ENCODE results near the gene IQCN.

Gene IQCN

DNA sequence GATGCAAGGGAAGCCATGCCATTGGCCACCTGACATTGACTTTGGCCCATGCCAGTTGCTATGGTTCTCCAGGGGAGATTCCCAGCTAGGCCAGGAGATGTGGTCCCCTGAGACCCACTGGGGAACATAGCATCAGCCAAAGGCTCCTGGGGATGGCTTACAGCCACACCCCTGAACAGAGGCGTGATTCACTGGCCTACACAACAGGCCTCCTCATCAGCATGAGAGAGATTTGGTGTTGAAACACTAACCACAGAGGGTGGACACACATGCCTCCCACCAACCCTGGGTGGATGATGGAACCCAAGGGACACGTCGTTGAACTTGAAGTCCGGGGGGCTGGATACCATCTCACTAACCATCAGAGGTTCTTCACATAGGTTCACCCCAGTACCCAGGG lies 14.4 kb downstream of the IQCN start:
- Histone ChIP-seq H2BK12ac (ENCODE audit: low read length) (no peak overlapping the region), H2BK15ac (ENCODE audit: low read length) (no peak overlapping the region), H2BK5ac (ENCODE audit: low read length) (no peak overlapping the region), H3K9ac (ENCODE audit: low read depth, low read length, poor library complexity) (no peak overlapping the region), H3K4ac (ENCODE audit: low read length) (no peak overlapping the region), H3K4me1 (ENCODE audit: control insufficient read depth in 2 of 2, insufficient read depth in 1 of 2, low read depth in 1 of 2, low read length in 2 of 2) (peaks cover 0 to 3% of the 10 kb centered on the region in 2 donors), H4K8ac (ENCODE audit: low read depth, low read length) (no peak overlapping the region), H3K79me1 (ENCODE audit: low read depth, low read length) (peaks cover 1% of the 10 kb centered on the region), H3K14ac (ENCODE audit: low read length) (no peak overlapping the region), H2AK5ac (ENCODE audit: low read depth, low read length) (no peak overlapping the region), H2AFZ (ENCODE audit: low read length) (no peak overlapping the region), H3K9me3 (replicated peaks in 1 of 2; ENCODE audit: control insufficient read depth in 2 of 2, insufficient read depth in 1 of 2, low read depth in 1 of 2, low read length in 2 of 2) (peaks cover 0 to 2% of the 10 kb centered on the region in 2 donors), H3K27me3 (ENCODE audit: control insufficient read depth in 3 of 3, insufficient read depth in 3 of 3, low read depth in 1 of 3, low read length in 3 of 3) (peaks cover 0 to 11% (median 4%) of the 10 kb centered on the region in 3 experiments), H2BK120ac (ENCODE audit: low read depth, low read length) (no peak overlapping the region), H3K36me3 (replicated peaks in 1 of 2; ENCODE audit: control insufficient read depth in 2 of 2, insufficient read depth in 2 of 2, low read length in 2 of 2) (peaks cover 0 to 9% of the 10 kb centered on the region in 2 donors), H3K18ac (ENCODE audit: low read length) (no peak overlapping the region), H3K23ac (ENCODE audit: low read depth, low read length, poor library complexity) (peak overlapping the region; percentile 49), H3K27ac (replicated peaks; ENCODE audit: low read length) (no peak overlapping the region), H3K4me2 (ENCODE audit: insufficient read depth, low read length, poor library complexity, severe bottlenecking) (no peak overlapping the region), H3K4me3 (ENCODE audit: low read length in 2 of 2) (no peak overlapping the region), H4K91ac (ENCODE audit: low read depth, low read length, poor library complexity) (no peak overlapping the region)
- no peak for DNase-seq (ENCODE audit: low spot score)
- no CpG with 5 or more reads among the region's 4 CpGs for WGBS, 2 donors (ENCODE audit: extremely low coverage in 2 of 2, insufficient read length in 2 of 2, insufficient replicate concordance in 1 of 2)

GRCh38 chr19:18257503-18258470 lies 16.5 kb downstream of the IQCN start:
- Histone ChIP-seq H3K9me3 (replicated peaks in 1 of 2; ENCODE audit: control insufficient read depth in 2 of 2, insufficient read depth in 1 of 2, low read depth in 1 of 2, low read length in 2 of 2) (peaks cover 0 to 2% of the 10 kb centered on the region in 2 donors), H2AK5ac (ENCODE audit: low read depth, low read length) (no peak overlapping the region), H3K27ac (replicated peaks; ENCODE audit: low read length) (no peak overlapping the region), H2BK120ac (ENCODE audit: low read depth, low read length) (no peak overlapping the region), H2BK12ac (ENCODE audit: low read length) (peak overlapping the region; percentile 54), H2AFZ (ENCODE audit: low read length) (no peak overlapping the region), H3K18ac (ENCODE audit: low read length) (peak overlapping the region; percentile 11), H3K4me1 (ENCODE audit: control insufficient read depth in 2 of 2, insufficient read depth in 1 of 2, low read depth in 1 of 2, low read length in 2 of 2) (no peaks in the 10 kb centered on the region), H4K91ac (ENCODE audit: low read depth, low read length, poor library complexity) (no peak overlapping the region), H3K9ac (ENCODE audit: low read depth, low read length, poor library complexity) (peak overlapping the region; percentile 76), H2BK15ac (ENCODE audit: low read length) (no peak overlapping the region), H4K8ac (ENCODE audit: low read depth, low read length) (peak overlapping the region; percentile 17), H3K79me1 (ENCODE audit: low read depth, low read length) (no peaks in the 10 kb centered on the region), H3K23ac (ENCODE audit: low read depth, low read length, poor library complexity) (peak overlapping the region; percentile 73), H2BK5ac (ENCODE audit: low read length) (no peak overlapping the region), H3K27me3 (ENCODE audit: control insufficient read depth in 3 of 3, insufficient read depth in 3 of 3, low read depth in 1 of 3, low read length in 3 of 3) (peaks cover 0 to 22% (median 15%) of the 10 kb centered on the region in 3 experiments), H3K36me3 (replicated peaks in 1 of 2; ENCODE audit: control insufficient read depth in 2 of 2, insufficient read depth in 2 of 2, low read length in 2 of 2) (no peaks in the 10 kb centered on the region), H3K4me3 (ENCODE audit: low read length in 2 of 2) (no peak overlapping the region), H3K14ac (ENCODE audit: low read length) (no peak overlapping the region), H3K4ac (ENCODE audit: low read length) (no peak overlapping the region), H3K4me2 (ENCODE audit: insufficient read depth, low read length, poor library complexity, severe bottlenecking) (no peak overlapping the region)
- no CpG with 5 or more reads among the region's 55 CpGs for WGBS, 2 donors (ENCODE audit: extremely low coverage in 2 of 2, insufficient read length in 2 of 2, insufficient replicate concordance in 1 of 2)
- no peak for DNase-seq (ENCODE audit: low spot score)

- Histone ChIP-seq H4K8ac (ENCODE audit: low read depth, low read length) (no peak overlapping the region), H3K9me3 (replicated peaks in 1 of 2; ENCODE audit: control insufficient read depth in 2 of 2, insufficient read depth in 1 of 2, low read depth in 1 of 2, low read length in 2 of 2) (no peaks in the 10 kb centered on the region), H3K27me3 (ENCODE audit: control insufficient read depth in 3 of 3, insufficient read depth in 3 of 3, low read depth in 1 of 3, low read length in 3 of 3) (peaks cover 0 to 19% (median 15%) of the 10 kb centered on the region in 3 experiments), H3K4ac (ENCODE audit: low read length) (no peak overlapping the region), H3K9ac (ENCODE audit: low read depth, low read length, poor library complexity) (no peak overlapping the region), H3K18ac (ENCODE audit: low read length) (no peak overlapping the region), H3K23ac (ENCODE audit: low read depth, low read length, poor library complexity) (peak overlapping the region; percentile 44), H2BK5ac (ENCODE audit: low read length) (no peak overlapping the region), H3K4me1 (ENCODE audit: control insufficient read depth in 2 of 2, insufficient read depth in 1 of 2, low read depth in 1 of 2, low read length in 2 of 2) (no peaks in the 10 kb centered on the region), H3K27ac (replicated peaks; ENCODE audit: low read length) (no peak overlapping the region), H2AFZ (ENCODE audit: low read length) (no peak overlapping the region), H2AK5ac (ENCODE audit: low read depth, low read length) (peak overlapping the region; percentile 36), H3K79me1 (ENCODE audit: low read depth, low read length) (no peaks in the 10 kb centered on the region), H2BK15ac (ENCODE audit: low read length) (no peak overlapping the region), H3K4me3 (ENCODE audit: low read length in 2 of 2) (no peak overlapping the region), H2BK120ac (ENCODE audit: low read depth, low read length) (no peak overlapping the region), H4K91ac (ENCODE audit: low read depth, low read length, poor library complexity) (no peak overlapping the region), H3K4me2 (ENCODE audit: insufficient read depth, low read length, poor library complexity, severe bottlenecking) (no peak overlapping the region), H2BK12ac (ENCODE audit: low read length) (peak overlapping the region; percentile 49), H3K14ac (ENCODE audit: low read length) (peak overlapping the region; percentile 56), H3K36me3 (replicated peaks in 1 of 2; ENCODE audit: control insufficient read depth in 2 of 2, insufficient read depth in 2 of 2, low read length in 2 of 2) (no peaks in the 10 kb centered on the region)
- WGBS, 2 donors (ENCODE audit: extremely low coverage in 2 of 2, insufficient read length in 2 of 2, insufficient replicate concordance in 1 of 2) = no CpG with 5 or more reads among the region's 24 CpGs
- no peak for DNase-seq (ENCODE audit: low spot score)
Observed at GRCh38 chr19:18254546-18255503, 19.4 kb downstream of the IQCN start.

Measured in neuronal stem cell (in vitro differentiated cells).